ENCODE results near the gene RSRP1.

Gene RSRP1

GRCh38 chr1:25197982-25198662, 49.1 kb downstream of the RSRP1 start:
- no peak overlapping the region for H3K4me3 ChIP-seq (ENCODE audit: low read depth, low read length)
- no peak for TF ChIP-seq CTCF (IDR thresholded peaks at IDR 0.05; ENCODE audit: low read depth, low read length)

- no peak for TF ChIP-seq CTCF (IDR thresholded peaks at IDR 0.05; ENCODE audit: low read depth, low read length)
- no peak overlapping the region for H3K4me3 ChIP-seq (ENCODE audit: low read depth, low read length)
Observed at GRCh38 chr1:25197235-25197975, 49.8 kb downstream of the RSRP1 start.

GRCh38 chr1:25196830-25197229, 50.4 kb downstream of the RSRP1 start:
- TF ChIP-seq CTCF (IDR thresholded peaks at IDR 0.05; ENCODE audit: low read depth, low read length), result no peak
- no peak overlapping the region for H3K4me3 ChIP-seq (ENCODE audit: low read depth, low read length)

GRCh38 chr1:25195835-25196234, 51.4 kb downstream of the RSRP1 start:
- no peak for TF ChIP-seq CTCF (IDR thresholded peaks at IDR 0.05; ENCODE audit: low read depth, low read length)
- H3K4me3 ChIP-seq (ENCODE audit: low read depth, low read length), result no peak overlapping the region

GRCh38 chr1:25194572-25195020, 52.7 kb downstream of the RSRP1 start:
- H3K4me3 ChIP-seq (ENCODE audit: low read depth, low read length), result no peak overlapping the region
- TF ChIP-seq CTCF (IDR thresholded peaks at IDR 0.05; ENCODE audit: low read depth, low read length), result no peak

GRCh38 chr1:25194054-25194453, 53.2 kb downstream of the RSRP1 start:
- H3K4me3 ChIP-seq (ENCODE audit: low read depth, low read length), result no peak overlapping the region
- TF ChIP-seq CTCF (IDR thresholded peaks at IDR 0.05; ENCODE audit: low read depth, low read length), result no peak

- H3K4me3 ChIP-seq (ENCODE audit: low read depth, low read length), result no peak overlapping the region
- TF ChIP-seq CTCF (IDR thresholded peaks at IDR 0.05; ENCODE audit: low read depth, low read length), result no peak
Observed at GRCh38 chr1:25193229-25193628, 54.0 kb downstream of the RSRP1 start.
